Brain microvascular endothelial cell (primary cell): Measurements from ENCODE around the gene GIPC3.

Experiments
- DNase-seq: peaks from one replicate; pipeline ENCODE4 v3.0.0-alpha.2; 2020
- H3K27ac ChIP-seq: fragments of 250-450 bp; sonication (Bioruptor Pico); 2 replicates; pipeline ENCODE4 v1.5.1; 2020; ENCODE audit warnings: mild to moderate bottlenecking, moderate library complexity
- H3K27me3 ChIP-seq: fragments of 250-450 bp; sonication (Bioruptor Pico); replicated peaks from 2 replicates; pipeline ENCODE4 v1.5.1; 2020; ENCODE audit warnings: mild to moderate bottlenecking
- H3K36me3 ChIP-seq: fragments of 250-450 bp; sonication (Bioruptor Pico); replicated peaks from 2 replicates; pipeline ENCODE4 v1.5.1; 2020; ENCODE audit warnings: mild to moderate bottlenecking
- H3K4me3 ChIP-seq: 2 replicates; pipeline ENCODE4 v1.5.1; 2011; ENCODE audit warnings: low read depth, mild to moderate bottlenecking, control low read depth, low read length, moderate library complexity
- CTCF ChIP-seq: IDR thresholded peaks from 2 replicates; pipeline ENCODE4 v1.5.1; 2011; ENCODE audit warnings: low read depth, mild to moderate bottlenecking, moderate library complexity, low read length, control low read depth, inconsistent platforms; ENCODE audit errors: missing control alignments
- in situ Hi-C: cut with HindIII; loops from 2 replicates; pipeline ENCODE4 v1.10.0; 2017; ENCODE audit warnings: low sequenced_read_pairs, low pct_ligation_motif_present

The GIPC3 gene

GRCh38 chr19:3573162-3573857, 12.0 kb upstream of the GIPC3 start:
- TF ChIP-seq CTCF: no peak
- no peaks in the 10 kb centered on the region for H3K27me3 ChIP-seq
- H3K27ac ChIP-seq: peak overlapping the region; percentile 58
- H3K4me3 ChIP-seq: peak overlapping the region; percentile 77
- peaks cover 14% of the 10 kb centered on the region for H3K36me3 ChIP-seq
- in situ Hi-C loops: no loop called here
- DNase-seq: no peak

- no peak for TF ChIP-seq CTCF
- peak; percentile 96 for DNase-seq
- H3K27ac ChIP-seq: no peak overlapping the region
- no peaks in the 10 kb centered on the region for H3K27me3 ChIP-seq
- in situ Hi-C loops: no loop called here
- H3K36me3 ChIP-seq: peaks cover 14% of the 10 kb centered on the region
- H3K4me3 ChIP-seq: peak overlapping the region; percentile 77
These were observed 11.2 kb upstream of the GIPC3 start for GRCh38 chr19:3573858-3574637.

- DNase-seq: peak; percentile 49
These were observed 10.0 kb upstream of the GIPC3 start for GRCh38 chr19:3575260-3575741.

GRCh38 chr19:3575949-3576673, 9.2 kb upstream of the GIPC3 start:
- Histone ChIP-seq H3K4me3 (peak overlapping the region; percentile 24), H3K27ac (no peak overlapping the region), H3K27me3 (no peaks in the 10 kb centered on the region), H3K36me3 (peaks cover 14% of the 10 kb centered on the region)
- DNase-seq: no peak
- in situ Hi-C loops: no loop called here
- no peak for TF ChIP-seq CTCF

More at GRCh38 chr19:3575260-3575741, 10.0 kb upstream of the GIPC3 start:
- peak; percentile 65 for TF ChIP-seq CTCF
- Histone ChIP-seq H3K36me3 (peaks cover 14% of the 10 kb centered on the region), H3K27me3 (no peaks in the 10 kb centered on the region), H3K4me3 (no peak overlapping the region), H3K27ac (no peak overlapping the region)
- in situ Hi-C loops: no loop called here

- no peak overlapping the region for H3K27ac ChIP-seq
- in situ Hi-C loops: no loop called here
- peak overlapping the region; percentile 24 for H3K4me3 ChIP-seq
- H3K36me3 ChIP-seq: peaks cover 14% of the 10 kb centered on the region
- no peak for TF ChIP-seq CTCF
- no peaks in the 10 kb centered on the region for H3K27me3 ChIP-seq
- DNase-seq: no peak
These were observed 8.4 kb upstream of the GIPC3 start for GRCh38 chr19:3576696-3577443.
